HepG2 (cell line): Measurements from ENCODE around the gene HYDIN. TPM values are rescaled to one million over a fixed set of nuclear protein-coding genes. Genes with fewer than 3 reads are reported as not detected.
A peak's percentile ranks its signal among the peaks of the same experiment; 100 is the strongest.

Source experiments
- ATAC-seq: fragments of 200-7000 bp; cut with Tn5 transposase; 3 replicates; pipeline ENCODE4 v1.9.1; 2020; ENCODE audit warnings: mild to moderate bottlenecking, moderate library complexity
- BruUV-seq: library from RNA; stranded (reverse); fragments of 400-500 nt; replicated peaks from 2 replicates; lab custom pipeline; 2021; lab: Mats Ljungman, UMichigan
- CTCF ChIA-PET: fragments of 300-600 bp; formaldehyde crosslinking; extraction: SDS; loops from one replicate; lab custom pipeline; 2021; ENCODE audit warnings: low total read pairs, inconsistent platforms, low intra/inter-chr PET ratio; lab: Yijun Ruan, JAX
- POLR2A ChIA-PET: fragments of 350-600 bp; sonication (Branson Sonifier 250); formaldehyde crosslinking; loops from one replicate; lab custom pipeline; 2020; ENCODE audit warnings: antibody characterized with exemption, inconsistent platforms; lab: Yijun Ruan, JAX
- DNase-seq: peaks from one replicate; pipeline ENCODE4 v3.0.0-alpha.2; 2015; ENCODE audit warnings: low spot score
- FAIRE-seq: peaks from 3 replicates; lab custom pipeline; 2011; peaks lifted over from hg19 to GRCh38; lab: Jason Lieb, UNC
- H2AFZ ChIP-seq: one replicate; pipeline ENCODE4 v1.6.1; 2011; ENCODE audit warnings: low read length, inconsistent platforms
- H3K27ac ChIP-seq: fragments of 300-600 bp; 3 replicates; pipeline ENCODE4 v1.8.0; 2011; ENCODE audit warnings: mixed run types, mild to moderate bottlenecking, mixed read lengths, low read length, inconsistent platforms; ENCODE audit not compliant: insufficient read depth; ENCODE audit errors: extremely low read length
- H3K27me3 ChIP-seq, 2 experiments: fragments of 200-600 bp in 1 of 2; 2 replicates in 1 of 2; 3 replicates in 1 of 2; pipeline versions ENCODE4 v1.6.0 to v1.8.0; 2011; ENCODE audit warnings: low read length in 2 of 2, mild to moderate bottlenecking in 2 of 2, moderate library complexity in 2 of 2, inconsistent platforms in 1 of 2; ENCODE audit not compliant: insufficient read depth in 2 of 2, control insufficient read depth in 1 of 2
- H3K36me3 ChIP-seq, 2 experiments: fragments of 200-600 bp in 1 of 2; replicated peaks in 1 of 2; 2 replicates in 1 of 2; 3 replicates in 1 of 2; pipeline versions ENCODE4 v1.5.1 to v1.8.0; 2011; ENCODE audit warnings: low read length in 2 of 2, inconsistent platforms in 1 of 2; ENCODE audit not compliant: insufficient read depth in 2 of 2, control insufficient read depth in 1 of 2
- H3K4me1 ChIP-seq: 2 replicates; pipeline ENCODE4 v1.5.1; 2012; ENCODE audit warnings: low read length, inconsistent platforms; ENCODE audit not compliant: insufficient read depth
- H3K4me2 ChIP-seq: 2 replicates; pipeline ENCODE4 v1.6.0; 2011; ENCODE audit warnings: low read depth, low read length, inconsistent platforms
- H3K4me3 ChIP-seq, 3 experiments: fragments of 200-600 bp in 1 of 3; sonication (generic), shearing (Covaris generic) in 1 of 3; replicated peaks in 1 of 3; 2 replicates each; pipeline ENCODE4 v1.5.1; 2011 to 2016; ENCODE audit warnings: low read length in 3 of 3, inconsistent platforms in 2 of 3, low read depth in 2 of 3, mild to moderate bottlenecking in 2 of 3, control low read depth in 1 of 3, mixed read lengths in 1 of 3; ENCODE audit not compliant: insufficient read depth in 1 of 3
- H3K79me2 ChIP-seq: one replicate; pipeline ENCODE4 v1.6.1; 2011; ENCODE audit warnings: low read length, inconsistent platforms; ENCODE audit not compliant: insufficient read depth
- H3K9ac ChIP-seq: 2 replicates; pipeline ENCODE4 v1.6.0; 2011; ENCODE audit warnings: mild to moderate bottlenecking, low read depth, low read length, inconsistent platforms; ENCODE audit not compliant: insufficient read depth
- H3K9me3 ChIP-seq: 2 replicates; pipeline ENCODE4 v1.5.1; 2012; ENCODE audit warnings: mild to moderate bottlenecking, low read length
- H4K20me1 ChIP-seq: 2 replicates; pipeline ENCODE4 v1.6.0; 2011; ENCODE audit warnings: inconsistent platforms, mild to moderate bottlenecking, low read length, moderate library complexity; ENCODE audit not compliant: insufficient read depth
- ATAD3A ChIP-seq: sonication (generic); formaldehyde crosslinking; IDR thresholded peaks from 2 replicates; pipeline ENCODE4 v1.4.0; 2020; ENCODE audit warnings: missing genetic modification reagents
- ATF7 ChIP-seq, 2 experiments: fragments of 450-650 bp in 1 of 2; sonication (generic) in 1 of 2; formaldehyde crosslinking in 1 of 2; IDR thresholded peaks; 2 replicates each; pipeline versions ENCODE4 v1.4.0 to v1.6.1; 2016 to 2020; ENCODE audit warnings: antibody characterized with exemption in 1 of 2, mild to moderate bottlenecking in 1 of 2, missing genetic modification reagents in 1 of 2
- CREB1 ChIP-seq, 2 experiments: fragments of 450-650 bp in 1 of 2; IDR thresholded peaks; 2 replicates each; pipeline ENCODE4 v1.6.1; 2016 to 2017; ENCODE audit warnings: control low read depth in 1 of 2, mild to moderate bottlenecking in 1 of 2, missing compliant biosample characterization in 1 of 2, missing genetic modification characterization in 1 of 2
- HOXD1 ChIP-seq: sonication (generic); formaldehyde crosslinking; IDR thresholded peaks from 2 replicates; pipeline ENCODE4 v1.5.0; 2020; ENCODE audit warnings: missing genetic modification reagents
- KAT2B ChIP-seq: fragments of 150-350 bp; IDR thresholded peaks from 2 replicates; pipeline ENCODE4 v1.6.1; 2014; ENCODE audit warnings: low read depth, low read length, borderline replicate concordance
- NR3C1 ChIP-seq: sonication (generic); formaldehyde crosslinking; IDR thresholded peaks from 2 replicates; pipeline ENCODE4 v1.4.0; 2020; ENCODE audit warnings: missing genetic modification reagents
- TARDBP ChIP-seq: sonication (generic); formaldehyde crosslinking; IDR thresholded peaks from 2 replicates; pipeline ENCODE4 v1.8.0; 2022; ENCODE audit warnings: mild to moderate bottlenecking, missing genetic modification reagents
- ZNF124 ChIP-seq: sonication (generic); formaldehyde crosslinking; IDR thresholded peaks from 2 replicates; pipeline ENCODE4 v1.4.0; 2020; ENCODE audit warnings: missing genetic modification reagents
- WGBS: methylation state at CpG from one replicate; pipeline ENCODE4 v1.1.6; 2017; ENCODE audit warnings: low lambda C conversion rate; 5-methylcytosine and 5-hydroxymethylcytosine counted together
- in situ Hi-C: cut with HindIII; loops from 2 replicates; pipeline ENCODE4 v1.10.0; 2017; ENCODE audit warnings: low pct_unique_long_range_greater_than_20kb; ENCODE audit not compliant: extremely low pct_ligation_motif_present
- intact Hi-C: fragments of 100-400 bp; cut with micrococcal nuclease; formaldehyde crosslinking; loops from one replicate; pipeline ENCODE4 v1.10.0; 2022; ENCODE audit not compliant: unreplicated experiment
- polyA plus RNA-seq, 8 experiments: library from polyadenylated mRNA; depleted of rRNA in 3 of 8; stranded (reverse) in 7 of 8; unstranded in 1 of 8; fragments of >200 nt; fragmentation: Illumina TruSeq in 4 of 8; extraction: Trizol in 4 of 8; gene quantifications; 2 replicates each; pipeline versions ENCODE4 v1.2.1 to v1.2.3, GENCODE V29; 2011 to 2016; ENCODE audit warnings: low read depth in 4 of 8, missing spikeins in 1 of 8, mixed read lengths in 1 of 8; ENCODE audit not compliant: insufficient read depth in 1 of 8
- total RNA-seq, 5 experiments: library from RNA; depleted of rRNA; stranded (reverse); fragments of >200 nt; fragmentation: Illumina TruSeq; extraction: Trizol; gene quantifications; 2 replicates each; pipeline ENCODE4 v1.2.3, GENCODE V29; 2016; ENCODE audit warnings: low read depth in 1 of 5
- TF ChIP-seq, protein P1 (sequence below): IDR thresholded peaks from 2 replicates; pipeline ENCODE4 v1.6.1; 2016; ENCODE audit warnings: mild to moderate bottlenecking

HYDIN gene
- total and polyA plus RNA-seq, 2 of the 13 experiments (the other 11 are each of a cell fraction or from before 2014, with no cell fraction given), result not detected

DNA sequence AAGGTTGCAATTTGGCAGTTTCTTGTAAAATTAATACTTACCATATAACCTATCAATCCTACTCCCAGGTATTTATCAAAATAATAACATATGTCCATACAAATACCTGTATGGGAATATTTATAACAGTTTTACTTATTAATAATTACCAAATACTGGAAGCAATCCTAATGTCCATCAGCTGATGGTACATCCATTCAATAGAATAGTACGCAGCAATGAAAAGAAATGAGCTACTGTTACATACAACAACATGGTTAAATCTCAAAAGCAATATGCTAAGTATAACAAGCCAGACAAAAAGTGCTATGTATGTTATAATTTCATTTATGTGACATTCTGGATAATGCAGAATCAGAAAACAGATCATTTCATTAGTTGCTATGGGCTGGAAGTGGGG lies 1.2 kb downstream of the HYDIN start:
- peaks cover 25% of the 10 kb centered on the region for H3K9me3 ChIP-seq
- ChIA-PET CTCF (no interaction called here), POLR2A (no interaction called here)
- no peaks in the 10 kb centered on the region for H3K4me1 ChIP-seq
- no peaks in the 10 kb centered on the region for H3K36me3 ChIP-seq
- BruUV-seq, result no TSS peak
- no peak for FAIRE-seq
- no peak for DNase-seq
- H3K4me3 ChIP-seq, result no peak overlapping the region
- TF ChIP-seq KAT2B (no peak), ATAD3A (no peak), NR3C1 (no peak)
- TF ChIP-seq, protein P1, sequence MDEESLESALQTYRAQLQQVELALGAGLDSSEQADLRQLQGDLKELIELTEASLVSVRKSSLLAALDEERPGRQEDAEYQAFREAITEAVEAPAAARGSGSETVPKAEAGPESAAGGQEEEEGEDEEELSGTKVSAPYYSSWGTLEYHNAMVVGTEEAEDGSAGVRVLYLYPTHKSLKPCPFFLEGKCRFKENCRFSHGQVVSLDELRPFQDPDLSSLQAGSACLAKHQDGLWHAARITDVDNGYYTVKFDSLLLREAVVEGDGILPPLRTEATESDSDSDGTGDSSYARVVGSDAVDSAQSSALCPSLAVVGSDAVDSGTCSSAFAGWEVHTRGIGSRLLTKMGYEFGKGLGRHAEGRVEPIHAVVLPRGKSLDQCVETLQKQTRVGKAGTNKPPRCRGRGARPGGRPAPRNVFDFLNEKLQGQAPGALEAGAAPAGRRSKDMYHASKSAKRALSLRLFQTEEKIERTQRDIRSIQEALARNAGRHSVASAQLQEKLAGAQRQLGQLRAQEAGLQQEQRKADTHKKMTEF (CRISPR knock-in tag), result no peak
- intact Hi-C loops (no loop called here), in situ Hi-C loops (no loop called here)
- H3K9ac ChIP-seq, result no peak overlapping the region
- H3K27ac ChIP-seq, result no peak overlapping the region
- H3K27me3 ChIP-seq, result no peaks in the 10 kb centered on the region; a peak in 1 of 5 replicates
- H4K20me1 ChIP-seq, result no peaks in the 10 kb centered on the region
- no peak overlapping the region for H3K4me2 ChIP-seq
- ATAC-seq, result no peak
- no peak overlapping the region for H2AFZ ChIP-seq
- WGBS, result 6% methylated on average over 1 of the region's 1 CpG
- no peaks in the 10 kb centered on the region for H3K79me2 ChIP-seq

DNA sequence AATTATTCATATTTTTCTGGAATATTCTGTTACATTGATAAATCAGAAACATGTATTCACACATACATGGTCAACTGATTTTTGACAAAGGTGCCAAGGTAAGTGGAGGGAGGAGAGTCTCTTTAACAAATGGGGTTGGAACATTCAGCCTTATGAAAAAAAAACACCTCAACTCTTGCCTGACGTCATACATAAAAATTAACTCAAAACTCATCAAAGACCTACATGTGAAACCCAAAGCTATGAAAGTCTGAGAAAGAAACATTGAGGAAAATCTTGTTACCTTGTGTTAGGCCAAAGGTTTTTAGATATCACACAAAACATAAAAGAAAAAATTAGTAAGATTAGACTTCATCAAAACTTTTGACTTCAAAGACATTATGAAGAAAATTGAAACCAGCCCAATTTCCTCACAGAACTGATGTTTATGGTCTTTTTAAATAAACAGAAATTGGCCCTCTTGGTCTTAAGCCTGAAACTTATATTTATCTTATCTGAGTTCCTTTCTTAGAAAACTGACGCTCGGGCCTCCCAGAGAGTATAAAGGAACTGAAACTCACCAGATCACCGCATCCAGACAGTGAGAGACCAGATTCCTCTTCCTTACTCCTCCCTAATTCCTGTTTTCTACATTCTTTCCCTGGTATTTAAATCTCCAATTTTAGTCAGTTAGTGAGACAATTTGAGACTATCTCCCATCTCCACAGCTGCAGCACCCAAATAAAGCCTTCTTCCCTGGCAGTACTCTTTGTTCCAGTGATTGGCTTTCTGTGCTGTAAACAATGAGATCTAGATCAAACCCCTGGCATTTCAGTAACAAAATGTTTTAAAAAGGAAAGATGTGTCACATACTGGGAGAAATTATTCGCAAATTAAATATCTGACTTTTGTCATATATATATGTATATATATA lies 4.0 kb downstream of the HYDIN start:
- Histone ChIP-seq H3K27ac (no peak overlapping the region), H2AFZ (no peak overlapping the region), H3K36me3 (no peaks in the 10 kb centered on the region), H3K79me2 (no peaks in the 10 kb centered on the region), H3K4me1 (no peaks in the 10 kb centered on the region), H3K27me3 (no peaks in the 10 kb centered on the region), H3K4me3 (no peak overlapping the region), H3K9ac (no peak overlapping the region), H3K4me2 (no peak overlapping the region), H4K20me1 (no peaks in the 10 kb centered on the region), H3K9me3 (peaks cover 25% of the 10 kb centered on the region)
- BruUV-seq, result no TSS peak
- in situ Hi-C loops (no loop called here), intact Hi-C loops (no loop called here)
- POLR2A ChIA-PET, result no interaction called here
- peak; percentile 93 for TF ChIP-seq ATF7 (IDR thresholded peaks at IDR 0.05)
- no peak for TF ChIP-seq ATF7 (CRISPR knock-in tag; IDR thresholded peaks at IDR 0.05)
- TF ChIP-seq HOXD1 (CRISPR knock-in tag), result no peak
- TF ChIP-seq CREB1 (IDR thresholded peaks at IDR 0.05), result peak; percentile 84
- no peak for TF ChIP-seq CREB1 (CRISPR knock-in tag; IDR thresholded peaks at IDR 0.05)
- TF ChIP-seq TARDBP (CRISPR knock-in tag), result no peak
- TF ChIP-seq ZNF124 (CRISPR knock-in tag), result peak; percentile 100
- 10% methylated on average over 5 of the region's 5 CpGs for WGBS
- DNase-seq (no peak), FAIRE-seq (no peak), ATAC-seq (no peak)
- CTCF ChIA-PET, result no interaction called here
